SK-N-MC (cell line): ENCODE results near the gene GPR55.

Experiments used
- DNase-seq: peaks from one replicate; pipeline ENCODE4 v3.0.0-alpha.2; 2011; ENCODE audit warnings: low read depth, low spot score
- H3K27ac ChIP-seq: fragments of 200-600 bp; sonication (generic); 2 replicates; pipeline ENCODE4 v1.5.1; 2016; ENCODE audit warnings: mixed run types
- H3K36me3 ChIP-seq: fragments of 200-600 bp; sonication (generic); 2 replicates; pipeline ENCODE4 v1.6.1; 2017; ENCODE audit warnings: antibody characterized with exemption, low read length, mixed read lengths; ENCODE audit not compliant: insufficient read depth
- H3K4me3 ChIP-seq: fragments of 200-600 bp; sonication (generic); 2 replicates; pipeline ENCODE4 v1.5.1; 2016
- H3K9ac ChIP-seq: fragments of 200-600 bp; sonication (generic); 2 replicates; pipeline ENCODE4 v1.8.0; 2017; ENCODE audit warnings: mixed run types, mixed read lengths; ENCODE audit not compliant: insufficient read length
- H3K9me3 ChIP-seq: fragments of 200-600 bp; sonication (generic); 2 replicates; pipeline ENCODE4 v1.6.1; 2017; ENCODE audit warnings: low read depth, mild to moderate bottlenecking, antibody characterized with exemption, low read length, moderate library complexity, mixed read lengths
- EZH2 ChIP-seq: fragments of 200-600 bp; sonication (generic); IDR thresholded peaks from one replicate; pipeline ENCODE4 v1.6.1; 2017; ENCODE audit warnings: antibody characterized with exemption
- FOXP2 ChIP-seq: optimal IDR thresholded peaks from 2 replicates; pipeline ENCODE3; 2011; ENCODE audit warnings: mild to moderate bottlenecking, moderate library complexity; ENCODE audit not compliant: insufficient read depth; ENCODE audit errors: extremely low read length, control extremely low read depth
- POLR2AphosphoS5 ChIP-seq: IDR thresholded peaks from 2 replicates; pipeline ENCODE4 v1.6.1; 2012; ENCODE audit warnings: mild to moderate bottlenecking, low read depth, low read length, borderline replicate concordance

GPR55 gene

GRCh38 chr2:230915319-230915718, 9.7 kb downstream of the GPR55 start:
- no peak overlapping the region for H3K4me3 ChIP-seq
- TF ChIP-seq EZH2 (no peak), POLR2AphosphoS5 (no peak), FOXP2 (no peak)
- H3K36me3 ChIP-seq, result no peaks in the 10 kb centered on the region
- no peak overlapping the region for H3K27ac ChIP-seq
- H3K9ac ChIP-seq, result no peak overlapping the region
- DNase-seq, result no peak
- H3K9me3 ChIP-seq, result no peaks in the 10 kb centered on the region

GRCh38 chr2:230914886-230915285, 10.2 kb downstream of the GPR55 start:
- Histone ChIP-seq H3K9ac (no peak overlapping the region), H3K9me3 (no peaks in the 10 kb centered on the region), H3K36me3 (no peaks in the 10 kb centered on the region), H3K4me3 (no peak overlapping the region), H3K27ac (no peak overlapping the region)
- DNase-seq, result no peak
- TF ChIP-seq POLR2AphosphoS5 (no peak), FOXP2 (no peak), EZH2 (no peak)

- no peak overlapping the region for H3K4me3 ChIP-seq
- no peaks in the 10 kb centered on the region for H3K9me3 ChIP-seq
- H3K27ac ChIP-seq, result no peak overlapping the region
- no peak overlapping the region for H3K9ac ChIP-seq
- H3K36me3 ChIP-seq, result no peaks in the 10 kb centered on the region
- no peak for TF ChIP-seq POLR2AphosphoS5
- no peak for TF ChIP-seq FOXP2
- no peak for TF ChIP-seq EZH2
- DNase-seq, result no peak
Observed at GRCh38 chr2:230913406-230914143, 11.5 kb downstream of the GPR55 start.

GRCh38 chr2:230912724-230913123, 12.3 kb downstream of the GPR55 start:
- H3K9ac ChIP-seq, result no peak overlapping the region
- H3K36me3 ChIP-seq, result no peaks in the 10 kb centered on the region
- no peak overlapping the region for H3K4me3 ChIP-seq
- no peak for DNase-seq
- TF ChIP-seq POLR2AphosphoS5 (no peak), EZH2 (no peak), FOXP2 (no peak)
- no peaks in the 10 kb centered on the region for H3K9me3 ChIP-seq
- no peak overlapping the region for H3K27ac ChIP-seq

GRCh38 chr2:230912046-230912445, 13.0 kb downstream of the GPR55 start:
- Histone ChIP-seq H3K27ac (no peak overlapping the region), H3K9me3 (no peaks in the 10 kb centered on the region), H3K4me3 (no peak overlapping the region), H3K9ac (no peak overlapping the region), H3K36me3 (no peaks in the 10 kb centered on the region)
- no peak for DNase-seq
- no peak for TF ChIP-seq EZH2

- Histone ChIP-seq H3K9me3 (no peaks in the 10 kb centered on the region), H3K36me3 (no peaks in the 10 kb centered on the region), H3K27ac (no peak overlapping the region), H3K4me3 (no peak overlapping the region), H3K9ac (no peak overlapping the region)
- DNase-seq, result no peak
- TF ChIP-seq EZH2 (no peak), FOXP2 (no peak), POLR2AphosphoS5 (no peak)
Observed at GRCh38 chr2:230910546-230911177, 14.4 kb downstream of the GPR55 start.

- no peak overlapping the region for H3K27ac ChIP-seq
- TF ChIP-seq FOXP2 (no peak), EZH2 (no peak), POLR2AphosphoS5 (no peak)
- no peak for DNase-seq
Observed at GRCh38 chr2:230909841-230910545, 15.0 kb downstream of the GPR55 start.

GRCh38 chr2:230908595-230909191, 16.3 kb downstream of the GPR55 start:
- H3K9ac ChIP-seq, result no peak overlapping the region
- no peak overlapping the region for H3K4me3 ChIP-seq
- H3K27ac ChIP-seq, result no peak overlapping the region
- no peak for DNase-seq
- TF ChIP-seq FOXP2, result no peak
- TF ChIP-seq POLR2AphosphoS5, result no peak
- no peak for TF ChIP-seq EZH2
- H3K36me3 ChIP-seq, result no peaks in the 10 kb centered on the region
- H3K9me3 ChIP-seq, result no peaks in the 10 kb centered on the region

More at GRCh38 chr2:230909841-230910545, 15.0 kb downstream of the GPR55 start:
- Histone ChIP-seq H3K4me3 (no peak overlapping the region), H3K36me3 (no peaks in the 10 kb centered on the region), H3K9ac (no peak overlapping the region), H3K9me3 (no peaks in the 10 kb centered on the region)
